BE2C (cell line): Measurements from ENCODE around the gene CPLX1.
"Not testable (repeated sequence)": the region's sequence is repeated elsewhere in the genome, so short reads cannot be mapped to it uniquely, and the experiment has no call there.

Experiments used
- DNase-seq: peaks from one replicate; pipeline ENCODE4 v3.0.0-alpha.2; 2020
- H3K27me3 ChIP-seq: fragments of 250-450 bp; sonication (Bioruptor Pico); 2 replicates; pipeline ENCODE4 v1.5.1; 2020; ENCODE audit warnings: mild to moderate bottlenecking
- H3K36me3 ChIP-seq: fragments of 250-450 bp; sonication (Bioruptor Pico); 2 replicates; pipeline ENCODE4 v1.5.1; 2020; ENCODE audit warnings: mild to moderate bottlenecking
- H3K4me1 ChIP-seq: fragments of 250-450 bp; sonication (Bioruptor Pico); 2 replicates; pipeline ENCODE4 v1.5.1; 2020
- H3K4me3 ChIP-seq: 2 replicates; pipeline ENCODE4 v1.5.1; 2011; ENCODE audit warnings: low read depth, low read length
- H3K9me3 ChIP-seq: fragments of 250-450 bp; sonication (Bioruptor Pico); 2 replicates; pipeline ENCODE4 v1.5.1; 2020
- CTCF ChIP-seq: IDR thresholded peaks from 2 replicates; pipeline ENCODE4 v1.5.1; 2012; ENCODE audit warnings: mild to moderate bottlenecking, low read depth, low read length

Gene CPLX1

GRCh38 chr4:781493-782216 lies 44.3 kb downstream of the CPLX1 start:
- H3K4me3 ChIP-seq = peak overlapping the region; percentile 98
- H3K27me3 ChIP-seq = no peaks in the 10 kb centered on the region
- H3K4me1 ChIP-seq = no peaks in the 10 kb centered on the region; the same call in 1 of the 2 replicates
- H3K36me3 ChIP-seq = peaks cover 53% of the 10 kb centered on the region
- TF ChIP-seq CTCF = no peak
- DNase-seq = peak; percentile 99
- no peaks in the 10 kb centered on the region for H3K9me3 ChIP-seq

- Histone ChIP-seq H3K27me3 (no peaks in the 10 kb centered on the region), H3K36me3 (peaks cover 58% of the 10 kb centered on the region), H3K4me1 (no peaks in the 10 kb centered on the region; the same call in 1 of the 2 replicates), H3K4me3 (peak overlapping the region; percentile 98), H3K9me3 (0 out of 2 replicates have a peak, but pooled peaks cover 2% of the 10 kb centered on the region)
- DNase-seq = peak; percentile 29
- TF ChIP-seq CTCF = no peak
These were observed 45.0 kb downstream of the CPLX1 start for GRCh38 chr4:780716-781492.

- Histone ChIP-seq H3K4me3 (peak overlapping the region; percentile 98), H3K36me3 (peaks cover 65% of the 10 kb centered on the region)
- H3K4me1 ChIP-seq, H3K27me3 ChIP-seq, H3K9me3 ChIP-seq, DNase-seq: not testable (repeated sequence)
These were observed 45.7 kb downstream of the CPLX1 start for GRCh38 chr4:780255-780654.

- Histone ChIP-seq H3K9me3 (0 out of 2 replicates have a peak, but pooled peaks cover 3% of the 10 kb centered on the region), H3K4me1 (no peaks in the 10 kb centered on the region; the same call in 1 of the 2 replicates), H3K4me3 (no peak overlapping the region), H3K36me3 (peaks cover 65% of the 10 kb centered on the region), H3K27me3 (no peaks in the 10 kb centered on the region)
- DNase-seq = no peak
- no peak for TF ChIP-seq CTCF
These were observed 46.4 kb downstream of the CPLX1 start for GRCh38 chr4:779555-779954.

GRCh38 chr4:777520-778262 lies 48.2 kb downstream of the CPLX1 start:
- H3K36me3 ChIP-seq = peaks cover 79% of the 10 kb centered on the region

More at GRCh38 chr4:777520-778262, 48.2 kb downstream of the CPLX1 start:
- no peaks in the 10 kb centered on the region; the same call in 1 of the 2 replicates for H3K4me1 ChIP-seq
- no peak for DNase-seq
- no peak overlapping the region for H3K4me3 ChIP-seq
- no peak for TF ChIP-seq CTCF
- H3K27me3 ChIP-seq = no peaks in the 10 kb centered on the region
- H3K9me3 ChIP-seq = 0 out of 2 replicates have a peak, but pooled peaks cover 3% of the 10 kb centered on the region
